Measurements from ENCODE around the gene HRH2.
"Not testable (repeated sequence)": the region's sequence is repeated elsewhere in the genome, so short reads cannot be mapped to it uniquely, and the experiment has no call there.

Gene HRH2

GRCh38 chr5:175719109-175719432, 61.2 kb downstream of the HRH2 start:
- not testable (repeated sequence) for H3K4me3 ChIP-seq; DNase-seq (ENCODE audit: low spot score); H3K27ac ChIP-seq
- peak; percentile 13 for TF ChIP-seq CTCF (IDR thresholded peaks at IDR 0.05)

DNA sequence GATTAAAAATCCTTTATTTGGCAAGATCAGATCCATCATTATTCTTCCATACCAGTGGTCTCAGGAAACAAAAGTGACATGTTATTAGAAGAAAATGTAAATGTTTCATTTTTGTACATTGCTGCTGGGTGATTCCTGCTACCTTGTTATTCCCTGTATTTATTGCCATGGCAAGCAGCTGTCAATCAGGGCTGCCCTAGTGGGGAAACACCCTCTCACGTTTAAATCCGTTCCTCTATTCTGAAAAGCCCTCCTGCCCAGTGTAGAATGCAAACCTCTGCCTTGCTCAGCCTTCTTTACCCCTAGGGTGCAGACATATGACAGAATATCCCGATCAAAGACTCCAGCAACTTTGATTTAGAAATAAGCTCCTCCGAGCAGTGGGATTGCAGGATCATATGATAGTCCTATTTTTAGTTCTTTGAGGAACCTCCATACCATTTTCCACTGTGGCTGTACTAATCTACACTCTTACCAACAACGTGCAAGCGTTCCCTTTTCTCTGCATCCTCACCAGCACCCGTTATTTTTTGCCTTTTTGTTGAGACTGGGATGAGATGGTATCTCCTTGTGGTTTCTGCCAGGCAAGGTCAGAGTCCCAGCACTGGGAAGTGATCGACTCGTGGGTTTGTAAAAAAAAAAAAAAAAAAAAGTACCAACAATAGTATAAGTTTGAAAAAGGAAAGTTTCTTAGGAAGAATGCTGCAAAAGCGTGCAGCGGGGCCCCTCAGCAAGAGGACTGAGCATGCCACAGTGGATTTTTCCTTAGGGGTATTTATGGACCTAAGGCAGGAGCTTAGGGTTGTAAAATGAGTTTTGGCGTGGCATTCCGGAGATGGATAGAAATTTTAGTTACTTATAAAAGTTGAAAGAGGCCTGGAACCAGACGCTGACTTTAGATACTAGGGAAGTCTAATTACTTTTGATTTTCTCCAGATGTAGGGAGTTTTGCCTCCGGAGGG, 66.7 kb downstream of the HRH2 start:
- no peak overlapping the region for H3K27ac ChIP-seq
- TF ChIP-seq CTCF (IDR thresholded peaks at IDR 0.05) = no peak
- H3K4me3 ChIP-seq = no peak overlapping the region
- no peak for DNase-seq (ENCODE audit: low spot score)

- no peak for TF ChIP-seq CTCF (IDR thresholded peaks at IDR 0.05)
- no peak overlapping the region for H3K27ac ChIP-seq
- no peak for DNase-seq (ENCODE audit: low spot score)
- H3K4me3 ChIP-seq = no peak overlapping the region
Observed at GRCh38 chr5:175728316-175728715, 70.4 kb downstream of the HRH2 start.

GRCh38 chr5:175728885-175729828, 71.3 kb downstream of the HRH2 start:
- H3K4me3 ChIP-seq = no peak overlapping the region
- no peak overlapping the region for H3K27ac ChIP-seq
- no peak for DNase-seq (ENCODE audit: low spot score)
- no peak for TF ChIP-seq CTCF (IDR thresholded peaks at IDR 0.05)

DNA sequence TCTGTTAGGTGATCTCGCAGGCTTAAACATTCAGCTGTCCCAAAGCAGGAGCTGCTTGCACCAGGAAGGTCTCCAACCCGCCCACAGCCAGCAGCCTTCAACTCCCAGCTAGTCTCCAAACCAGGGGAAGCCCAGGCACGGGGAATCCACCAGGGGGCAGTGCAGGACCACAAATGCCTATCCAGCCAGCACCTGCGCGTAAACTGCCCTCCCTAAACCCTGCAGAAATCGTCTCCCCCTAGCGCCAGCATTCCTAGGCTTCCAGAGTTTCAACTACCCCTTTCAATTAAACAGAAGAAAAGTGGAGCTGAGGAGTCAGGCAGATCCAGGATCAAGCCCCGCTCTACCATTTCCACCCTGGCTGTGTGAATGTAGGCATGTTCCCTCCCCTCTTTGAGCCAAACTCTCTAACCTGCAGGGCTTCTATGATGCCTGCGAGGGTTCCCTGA, 72.0 kb downstream of the HRH2 start:
- TF ChIP-seq CTCF (IDR thresholded peaks at IDR 0.05) = peak; percentile 82
- Histone ChIP-seq H3K4me3 (no peak overlapping the region), H3K27ac (no peak overlapping the region)
- peak; percentile 90 for DNase-seq (ENCODE audit: low spot score)

GRCh38 chr5:175731172-175731571, 73.3 kb downstream of the HRH2 start:
- DNase-seq (ENCODE audit: low spot score) = no peak

More at GRCh38 chr5:175731172-175731571, 73.3 kb downstream of the HRH2 start:
- Histone ChIP-seq H3K4me3 (no peak overlapping the region), H3K27ac (no peak overlapping the region)
- TF ChIP-seq CTCF (IDR thresholded peaks at IDR 0.05) = no peak
